GM12801 (cell line): ENCODE results near the gene HMGN5.

Experiments
- TF ChIP-seq, protein P1 (sequence below): IDR thresholded peaks from one replicate; pipeline ENCODE4 v1.5.1; 2011; ENCODE audit warnings: control low read depth; ENCODE audit not compliant: insufficient read length; ENCODE audit errors: extremely low read depth

The HMGN5 gene, protein sequence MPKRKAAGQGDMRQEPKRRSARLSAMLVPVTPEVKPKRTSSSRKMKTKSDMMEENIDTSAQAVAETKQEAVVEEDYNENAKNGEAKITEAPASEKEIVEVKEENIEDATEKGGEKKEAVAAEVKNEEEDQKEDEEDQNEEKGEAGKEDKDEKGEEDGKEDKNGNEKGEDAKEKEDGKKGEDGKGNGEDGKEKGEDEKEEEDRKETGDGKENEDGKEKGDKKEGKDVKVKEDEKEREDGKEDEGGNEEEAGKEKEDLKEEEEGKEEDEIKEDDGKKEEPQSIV

DNA sequence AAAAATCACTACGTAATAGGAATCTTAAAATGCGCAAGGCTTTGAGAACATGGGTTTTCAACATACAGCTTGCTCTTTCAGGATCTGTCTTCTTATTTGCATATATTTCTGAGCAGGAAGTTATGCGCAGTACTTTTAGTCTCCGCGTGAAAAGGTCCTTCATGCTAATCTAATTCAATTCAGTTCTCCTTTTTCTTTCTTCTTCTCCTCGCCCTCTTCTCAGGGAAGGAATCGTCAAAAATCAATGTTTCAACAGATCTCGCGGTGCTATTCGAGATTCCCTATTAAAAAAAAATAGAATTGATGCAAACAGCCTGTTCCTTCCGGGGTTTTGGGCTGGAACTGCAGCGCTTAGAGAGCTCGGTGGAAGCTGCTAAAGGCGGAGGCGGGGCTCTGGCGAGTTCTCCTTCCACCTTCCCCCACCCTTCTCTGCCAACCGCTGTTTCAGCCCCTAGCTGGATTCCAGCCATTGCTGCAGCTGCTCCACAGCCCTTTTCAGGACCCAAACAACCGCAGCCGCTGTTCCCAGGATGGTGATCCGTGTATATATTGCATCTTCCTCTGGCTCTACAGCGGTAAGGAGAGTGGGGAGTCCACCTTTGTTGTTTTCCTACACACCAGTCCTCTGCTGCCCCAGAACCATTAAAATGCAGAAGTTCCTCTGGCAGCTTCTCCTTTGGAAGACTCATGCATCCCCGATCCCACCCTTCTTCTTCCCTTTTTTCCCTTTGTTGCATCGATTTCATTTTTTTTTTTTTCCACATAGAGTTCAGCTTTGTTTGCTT, at the start of gene HMGN5, which contains the start of gene SH3BGRL:
Gene HMGN5, minus strand, starts transcription at position 243 of the 785 bp plus-strand sequence. CDS start 80,364 bp downstream, outside the sequence.
Gene SH3BGRL, plus strand, starts transcription at position 432 of the 785 bp plus-strand sequence. Its CDS starts 99 bp downstream, at position 531.
- TF ChIP-seq, protein P1, sequence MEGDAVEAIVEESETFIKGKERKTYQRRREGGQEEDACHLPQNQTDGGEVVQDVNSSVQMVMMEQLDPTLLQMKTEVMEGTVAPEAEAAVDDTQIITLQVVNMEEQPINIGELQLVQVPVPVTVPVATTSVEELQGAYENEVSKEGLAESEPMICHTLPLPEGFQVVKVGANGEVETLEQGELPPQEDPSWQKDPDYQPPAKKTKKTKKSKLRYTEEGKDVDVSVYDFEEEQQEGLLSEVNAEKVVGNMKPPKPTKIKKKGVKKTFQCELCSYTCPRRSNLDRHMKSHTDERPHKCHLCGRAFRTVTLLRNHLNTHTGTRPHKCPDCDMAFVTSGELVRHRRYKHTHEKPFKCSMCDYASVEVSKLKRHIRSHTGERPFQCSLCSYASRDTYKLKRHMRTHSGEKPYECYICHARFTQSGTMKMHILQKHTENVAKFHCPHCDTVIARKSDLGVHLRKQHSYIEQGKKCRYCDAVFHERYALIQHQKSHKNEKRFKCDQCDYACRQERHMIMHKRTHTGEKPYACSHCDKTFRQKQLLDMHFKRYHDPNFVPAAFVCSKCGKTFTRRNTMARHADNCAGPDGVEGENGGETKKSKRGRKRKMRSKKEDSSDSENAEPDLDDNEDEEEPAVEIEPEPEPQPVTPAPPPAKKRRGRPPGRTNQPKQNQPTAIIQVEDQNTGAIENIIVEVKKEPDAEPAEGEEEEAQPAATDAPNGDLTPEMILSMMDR: no peak

DNA sequence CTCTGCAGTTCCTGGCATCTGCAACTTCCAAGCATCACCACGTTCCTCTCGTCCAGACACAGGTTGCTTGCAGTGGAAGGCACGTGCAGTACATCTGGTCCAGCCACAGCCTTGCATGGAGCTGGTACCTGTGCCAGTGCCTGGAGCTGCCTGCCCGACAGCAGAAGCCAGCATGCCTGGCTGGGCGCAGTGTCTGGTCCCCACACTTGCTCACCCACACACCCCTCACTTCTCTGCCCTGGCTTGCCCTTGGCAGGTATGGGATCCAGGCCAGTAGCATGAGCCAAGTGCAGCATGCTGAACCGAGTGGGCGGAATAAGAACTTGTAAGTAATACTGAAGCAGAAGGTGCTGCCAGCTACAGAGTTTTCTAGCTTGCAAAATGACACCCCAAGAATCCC, 40.0 kb upstream of the HMGN5 start:
- TF ChIP-seq, protein P1: no peak

DNA sequence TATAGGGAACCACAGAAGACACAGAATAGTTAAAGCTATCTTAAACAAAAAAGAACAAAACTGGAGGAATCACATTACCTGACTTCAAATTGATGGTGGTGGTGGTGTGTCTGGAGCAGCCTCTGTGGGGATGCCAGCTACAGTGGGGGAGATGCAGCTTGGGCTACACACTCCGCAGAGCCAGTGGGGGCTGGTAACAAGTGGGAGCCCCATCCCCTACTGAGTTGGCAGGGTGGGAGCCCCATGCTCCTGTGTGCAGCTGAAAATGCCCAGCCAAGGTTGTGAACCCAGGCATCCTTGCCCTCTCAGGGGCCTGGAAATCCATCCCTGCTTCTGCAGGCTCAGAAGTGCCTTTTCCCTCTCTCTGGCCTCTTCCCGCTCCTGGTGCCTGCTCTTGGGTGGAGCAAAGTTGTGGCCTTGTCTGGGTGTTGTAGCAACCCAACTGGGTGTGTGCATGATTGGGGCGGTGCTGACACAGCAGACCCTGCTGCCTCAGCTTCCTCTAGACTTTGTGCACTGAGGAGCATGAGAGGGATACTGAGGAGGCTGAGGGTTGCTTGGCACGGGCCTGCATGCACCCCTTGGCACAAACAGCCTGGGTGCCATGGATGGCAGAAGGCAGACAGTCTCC, 39.1 kb upstream of the HMGN5 start:
- TF ChIP-seq, protein P1: no peak

DNA sequence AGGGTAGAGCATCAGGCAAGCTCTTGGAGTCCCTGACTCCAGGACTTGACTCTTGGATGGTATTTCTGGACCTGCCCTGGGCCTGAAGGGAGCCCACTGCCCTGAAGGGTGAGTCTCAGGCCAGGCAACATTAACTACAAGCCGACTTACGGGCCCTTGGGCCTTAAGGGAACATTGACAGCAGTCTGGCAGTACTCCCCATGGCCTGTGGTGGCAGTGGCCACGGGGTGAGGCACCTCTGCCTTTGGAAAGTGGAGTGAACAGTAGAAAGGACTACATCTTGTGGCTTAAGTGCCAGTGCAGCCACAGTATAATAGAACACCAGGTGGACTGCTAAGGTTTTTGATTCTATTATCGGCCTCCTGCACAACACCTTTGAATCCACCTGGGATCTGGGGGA, 36.5 kb upstream of the HMGN5 start:
- TF ChIP-seq, protein P1: no peak

DNA sequence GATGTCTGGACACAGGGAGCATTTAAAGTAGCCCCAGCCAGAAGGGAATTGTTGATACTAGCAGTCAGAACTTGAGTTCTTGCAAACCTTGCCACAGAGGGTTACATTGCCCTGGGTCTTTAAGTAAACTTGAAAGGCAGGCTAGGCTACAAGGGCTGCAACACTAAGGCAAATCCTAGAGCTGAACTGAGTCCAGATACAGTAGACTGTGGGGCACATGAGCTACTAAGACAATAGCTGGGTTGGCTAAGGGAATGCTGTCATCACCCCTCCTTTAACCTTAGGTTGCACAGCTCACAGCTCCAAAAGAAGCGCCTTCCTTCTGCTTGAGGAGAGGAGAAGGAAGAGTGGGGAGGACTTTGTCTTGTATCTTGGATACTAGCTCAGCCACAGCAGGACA, 35.8 kb upstream of the HMGN5 start:
- TF ChIP-seq, protein P1: no peak

DNA sequence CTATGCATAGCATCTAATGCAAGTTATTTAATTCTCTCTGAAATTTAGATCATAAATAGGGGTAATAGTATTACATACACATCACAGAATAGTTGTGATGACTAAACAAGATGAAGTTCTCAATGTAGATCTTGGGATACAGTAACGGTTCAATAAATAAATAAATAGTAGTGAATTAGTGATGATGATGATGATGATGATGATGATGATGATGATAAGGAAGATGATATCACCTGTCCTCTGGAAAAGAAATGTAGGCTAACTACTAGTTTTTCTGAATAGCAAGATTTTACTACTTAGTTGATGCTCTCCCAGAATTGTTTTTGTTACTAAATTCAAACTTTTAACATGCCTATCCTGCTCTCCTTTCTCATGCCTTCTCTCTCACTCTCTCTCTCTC, 30.5 kb upstream of the HMGN5 start:
- TF ChIP-seq, protein P1: no peak

DNA sequence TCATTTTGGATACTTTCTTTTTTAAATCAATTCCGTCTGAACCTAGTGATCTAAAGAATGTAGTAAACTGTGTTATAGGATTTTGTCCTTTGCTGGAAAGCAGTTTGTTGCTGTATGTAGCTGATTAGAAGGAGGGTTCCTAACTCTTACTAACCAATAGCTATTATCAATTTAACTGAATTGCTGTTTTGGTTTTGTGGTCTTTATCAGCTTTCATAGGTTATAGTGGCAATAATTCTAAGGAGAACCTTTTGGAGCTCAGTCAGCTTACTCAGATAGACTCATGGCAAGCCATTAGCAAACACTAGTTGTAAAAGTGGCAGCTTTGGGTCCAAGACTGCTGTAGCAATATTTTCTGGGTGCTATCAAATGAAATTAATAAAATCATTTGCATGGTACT, 29.8 kb upstream of the HMGN5 start:
- TF ChIP-seq, protein P1: no peak
